Anterior cingulate cortex (tissue), 58 donors: Measurements from ENCODE around the gene GGCT.
A peak's percentile ranks its signal among the peaks of the same experiment; 100 is the strongest.
"Not testable (repeated sequence)": the region's sequence is repeated elsewhere in the genome, so short reads cannot be mapped to it uniquely, and the experiment has no call there.

Experiments
- DNase-seq, 58 donors: peaks; one replicate each; lab custom pipeline; 2025; lab: John Stamatoyannopoulos, UW

GGCT gene

DNA sequence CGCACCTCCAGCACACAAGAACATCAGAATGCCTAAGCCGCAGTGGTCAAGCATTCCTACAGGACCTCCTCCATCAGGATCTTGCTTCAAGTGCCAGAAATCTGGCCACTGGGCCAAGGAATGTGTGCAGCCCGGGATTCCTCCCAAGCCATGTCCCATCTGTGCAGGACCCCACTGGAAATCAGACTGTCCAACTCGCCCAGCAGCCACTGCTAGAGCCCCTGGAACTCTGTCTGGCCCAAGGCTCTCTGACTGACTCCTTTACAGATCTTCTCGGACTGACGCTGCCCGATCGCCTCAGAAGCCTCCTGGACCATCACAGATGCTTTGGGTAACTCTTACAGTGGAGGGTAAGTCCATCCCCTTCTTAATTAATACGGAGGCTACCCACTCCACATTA, 23.2 kb downstream of the GGCT start:
- not testable (repeated sequence) for DNase-seq

DNA sequence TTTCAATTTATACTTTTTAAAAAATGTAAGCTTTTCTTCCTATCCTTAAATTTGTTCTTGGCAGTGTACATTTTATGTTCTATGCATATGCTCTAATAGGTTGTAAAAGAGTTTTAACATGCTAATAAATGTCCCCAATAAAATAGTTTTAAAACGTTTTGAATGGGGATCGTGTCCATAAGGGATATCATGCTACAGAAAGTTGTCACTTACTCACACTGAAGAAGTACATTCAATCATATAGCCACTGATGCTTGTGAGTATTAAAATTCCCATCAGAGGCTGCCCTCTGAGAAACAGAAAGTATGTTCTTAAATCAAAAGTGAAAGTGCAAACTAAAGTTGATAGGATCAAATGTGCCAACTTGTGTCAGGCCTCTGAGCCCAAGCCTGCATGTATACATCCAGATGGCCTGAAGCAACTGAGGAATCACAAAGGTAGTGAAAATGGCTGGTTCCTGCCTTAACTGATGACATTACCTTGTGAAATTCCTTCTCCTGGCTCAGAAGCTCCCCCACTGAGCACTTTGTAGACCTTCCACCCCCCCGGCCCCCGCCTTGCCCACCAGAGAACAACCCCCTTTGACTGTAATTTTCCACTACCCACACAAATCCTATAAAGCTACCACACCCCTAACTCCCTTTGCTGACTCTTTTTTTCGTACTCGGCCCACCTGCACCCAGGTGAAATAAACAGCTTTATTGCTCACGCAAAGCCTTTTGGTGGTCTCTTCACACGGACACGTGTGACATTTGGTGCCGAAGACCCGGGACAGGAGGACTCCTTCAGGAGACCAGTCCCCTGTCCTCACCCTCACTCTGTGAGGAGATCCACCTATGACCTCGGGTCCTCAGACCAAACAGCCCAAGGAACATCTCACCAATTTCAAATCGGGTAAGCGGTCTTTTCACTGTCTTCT, 25.2 kb downstream of the GGCT start:
- no peak for DNase-seq

DNA sequence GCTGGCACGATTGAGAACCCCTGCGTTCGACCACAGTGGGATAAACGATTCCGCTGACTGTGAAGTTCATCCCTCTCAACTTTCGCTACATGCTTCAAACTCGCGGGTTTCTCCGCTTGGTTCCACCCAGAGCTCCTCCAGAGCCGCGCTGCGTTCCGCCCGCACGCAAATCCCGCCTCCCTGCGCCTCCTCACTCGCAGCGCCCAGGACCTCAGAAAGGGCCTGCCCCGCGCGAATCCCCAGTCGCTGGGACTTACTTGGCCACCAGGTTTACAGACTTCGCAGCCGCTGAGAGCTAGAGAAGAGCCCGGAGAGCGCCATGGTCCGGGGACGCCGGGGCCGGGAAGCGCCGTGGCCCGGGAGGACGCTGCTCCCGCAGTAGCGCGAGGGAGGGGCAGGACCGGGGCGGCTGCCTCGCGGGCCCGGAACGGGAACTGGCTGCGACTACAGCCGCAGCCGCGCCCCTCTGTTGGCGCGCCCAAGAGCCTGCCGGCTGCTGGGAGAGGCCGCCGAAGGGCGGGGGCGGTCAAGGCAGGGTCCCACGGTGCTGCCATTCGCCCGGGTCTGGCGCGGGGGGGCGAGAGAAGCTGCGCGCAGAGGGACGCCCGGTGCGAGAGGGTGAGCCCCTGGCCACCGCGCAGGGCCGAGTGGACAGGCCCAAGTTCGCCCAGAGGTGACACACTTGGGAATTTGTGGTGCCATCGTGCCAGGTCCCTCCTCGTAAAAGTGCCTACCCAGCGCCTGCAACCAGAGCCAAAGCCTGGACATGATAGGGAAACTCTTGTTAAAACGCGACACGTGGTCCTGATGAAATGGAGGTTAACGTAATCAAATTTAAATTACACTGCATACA, 26.1 kb downstream of the GGCT start, which contains the start of gene NOD1:
NOD1 (minus strand) TSS at position 436 of the 853 bp plus-strand sequence. CDS start 21,863 bp downstream, outside the sequence.
- peak in 51 of 58 donors; percentile 19 to 83 (median 57) for DNase-seq

DNA sequence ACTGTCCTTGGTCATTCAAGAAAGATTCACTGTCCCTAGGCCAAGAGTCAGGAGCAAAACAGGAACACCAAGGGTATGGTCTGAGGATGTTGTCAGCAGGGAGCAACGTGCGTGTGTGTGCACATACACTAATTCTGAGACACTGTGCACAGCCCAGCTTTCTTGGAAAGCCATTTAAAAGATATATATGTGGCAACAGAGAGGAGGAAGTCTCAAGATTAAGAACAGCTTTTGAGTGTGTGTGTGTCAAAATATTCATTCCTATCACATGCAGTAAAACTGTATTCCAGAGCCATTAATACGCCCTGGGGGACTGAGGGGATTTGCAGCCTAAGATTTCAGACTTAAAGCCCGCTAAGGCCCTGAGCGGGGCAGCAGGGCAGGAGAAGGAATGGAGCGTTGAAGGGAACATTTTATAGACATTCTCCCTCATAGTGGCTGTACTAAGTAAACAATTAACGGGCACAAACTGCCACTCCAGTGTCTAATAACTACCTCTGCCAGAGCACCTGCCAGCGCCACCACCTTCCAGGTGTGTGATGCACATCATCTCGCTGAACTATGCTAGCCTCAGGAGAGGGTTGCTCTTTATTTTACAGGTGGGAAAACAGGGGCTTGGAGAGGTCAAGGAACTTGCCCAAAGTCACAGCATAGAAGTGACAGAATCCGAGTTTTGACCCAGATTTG, 28.0 kb downstream of the GGCT start:
- no peak for DNase-seq

DNA sequence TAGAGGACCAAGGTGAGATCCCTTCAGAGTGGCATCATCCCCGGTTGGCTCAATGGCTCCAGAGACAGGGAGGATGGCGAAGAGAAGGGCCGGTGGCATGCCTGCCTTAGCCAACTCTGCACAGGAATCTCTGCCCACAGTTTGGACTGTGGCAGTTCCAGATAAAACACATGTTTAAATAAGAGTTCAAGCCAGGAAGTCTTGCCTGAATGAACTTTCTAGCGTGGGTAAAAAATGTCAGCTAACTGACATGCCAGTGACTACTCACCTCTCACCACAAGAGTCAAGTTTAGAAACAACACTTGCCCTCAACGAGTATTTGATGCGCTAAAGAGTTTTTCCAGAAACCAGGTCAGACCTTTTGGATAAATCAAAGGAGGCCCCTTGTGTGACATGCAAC, 29.0 kb downstream of the GGCT start:
- DNase-seq, result no peak

DNA sequence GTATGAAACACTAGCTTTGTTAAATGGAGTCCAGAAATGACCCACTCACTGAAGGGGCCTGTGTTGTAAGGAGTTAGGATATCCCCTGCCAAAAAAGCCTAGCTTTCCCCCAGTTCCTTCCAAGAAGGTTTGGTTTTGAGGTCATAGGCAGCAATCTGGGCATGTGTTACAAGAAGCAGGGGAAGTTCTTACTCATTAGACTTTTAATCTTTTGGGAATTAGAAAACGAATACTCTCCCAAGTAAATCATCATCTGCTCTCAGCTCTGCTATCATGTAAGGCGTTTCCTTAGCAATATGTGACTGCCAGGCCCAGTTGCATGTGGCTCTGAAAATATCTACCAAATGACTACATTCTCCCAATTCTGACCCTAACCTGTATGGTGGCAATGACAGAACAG, 29.7 kb downstream of the GGCT start:
- DNase-seq, result no peak

DNA sequence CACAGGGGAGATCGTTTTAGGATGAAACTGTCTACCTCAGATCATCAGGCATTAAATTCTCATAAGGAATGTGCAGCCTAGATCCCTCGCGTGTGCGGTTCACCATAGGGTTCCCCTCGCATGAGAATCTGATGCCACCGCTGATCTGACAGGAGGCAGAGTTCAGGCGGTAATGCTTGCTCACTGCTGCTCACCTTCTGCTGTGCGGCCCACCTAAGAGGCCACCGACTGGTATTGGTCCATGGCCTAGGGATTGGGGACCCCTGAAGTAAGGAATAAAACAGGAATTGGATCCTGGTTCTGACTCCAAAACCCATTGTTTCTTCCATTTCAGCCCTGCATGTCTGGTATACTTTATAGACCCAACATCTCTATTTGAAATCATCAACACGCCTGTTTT, 30.1 kb downstream of the GGCT start:
- DNase-seq, result no peak

DNA sequence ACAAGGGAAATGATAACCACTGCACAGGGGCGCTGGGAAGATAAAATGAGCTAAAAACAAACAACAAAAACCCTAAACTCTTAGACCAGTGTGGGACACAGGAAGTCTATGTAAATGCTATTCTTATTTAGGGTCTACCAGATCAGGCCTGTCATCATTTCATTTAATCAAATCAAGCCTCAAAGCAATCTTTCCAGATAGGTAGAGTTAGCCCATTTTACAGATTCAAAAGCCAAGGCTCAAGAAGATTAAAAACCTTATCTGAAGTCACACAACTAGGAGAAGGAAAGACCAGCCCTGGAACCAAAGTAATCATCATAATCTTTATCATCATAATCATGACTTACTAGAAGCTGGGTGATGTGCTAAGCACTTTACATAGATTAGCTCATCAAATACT, 30.7 kb downstream of the GGCT start:
- no peak for DNase-seq

DNA sequence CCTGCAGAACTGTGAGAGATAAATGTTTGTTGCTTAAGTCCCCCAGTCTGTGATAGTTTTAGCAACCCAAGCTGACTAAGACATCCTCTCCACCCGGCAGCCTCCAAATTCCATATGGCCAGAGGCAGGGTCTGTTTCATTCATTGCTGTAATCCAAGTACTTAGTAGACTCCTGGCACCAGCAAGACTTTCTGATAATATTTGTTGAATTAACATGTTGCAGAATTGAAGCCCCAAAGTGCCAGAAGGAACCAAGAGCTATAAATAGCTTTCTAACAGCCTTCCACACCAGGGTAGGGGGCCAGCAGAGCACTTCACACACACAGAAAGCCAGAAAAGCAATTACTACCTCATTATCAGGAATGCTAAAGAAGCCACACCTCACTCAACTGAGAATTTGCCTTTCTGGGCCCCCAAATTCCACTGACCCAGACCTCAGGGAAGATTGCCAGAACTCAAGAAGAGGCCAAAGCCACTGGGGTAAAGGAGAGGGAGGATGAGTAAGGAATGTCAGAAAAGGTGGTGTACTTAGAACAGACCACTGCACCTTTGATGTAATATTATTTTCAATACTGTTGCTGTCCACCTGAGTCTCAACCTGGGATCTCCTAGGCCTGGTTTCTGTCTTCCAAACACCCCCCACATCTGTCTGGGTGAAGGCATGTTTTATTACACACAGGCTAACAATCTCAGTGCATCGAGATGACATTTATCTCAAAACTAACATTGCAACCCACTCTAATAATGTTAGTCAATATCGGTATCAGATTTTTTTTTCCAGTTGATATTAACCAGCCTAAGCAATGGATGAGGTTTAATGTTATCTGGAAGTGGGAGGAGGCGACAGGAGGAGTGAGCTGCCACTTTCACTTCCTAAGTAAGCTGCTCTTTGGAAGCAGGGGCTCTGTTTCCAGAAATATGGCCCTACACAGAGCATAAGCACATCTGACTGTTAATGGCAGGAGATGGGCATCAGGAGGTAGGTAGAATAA, 31.5 kb downstream of the GGCT start:
- no peak for DNase-seq

DNA sequence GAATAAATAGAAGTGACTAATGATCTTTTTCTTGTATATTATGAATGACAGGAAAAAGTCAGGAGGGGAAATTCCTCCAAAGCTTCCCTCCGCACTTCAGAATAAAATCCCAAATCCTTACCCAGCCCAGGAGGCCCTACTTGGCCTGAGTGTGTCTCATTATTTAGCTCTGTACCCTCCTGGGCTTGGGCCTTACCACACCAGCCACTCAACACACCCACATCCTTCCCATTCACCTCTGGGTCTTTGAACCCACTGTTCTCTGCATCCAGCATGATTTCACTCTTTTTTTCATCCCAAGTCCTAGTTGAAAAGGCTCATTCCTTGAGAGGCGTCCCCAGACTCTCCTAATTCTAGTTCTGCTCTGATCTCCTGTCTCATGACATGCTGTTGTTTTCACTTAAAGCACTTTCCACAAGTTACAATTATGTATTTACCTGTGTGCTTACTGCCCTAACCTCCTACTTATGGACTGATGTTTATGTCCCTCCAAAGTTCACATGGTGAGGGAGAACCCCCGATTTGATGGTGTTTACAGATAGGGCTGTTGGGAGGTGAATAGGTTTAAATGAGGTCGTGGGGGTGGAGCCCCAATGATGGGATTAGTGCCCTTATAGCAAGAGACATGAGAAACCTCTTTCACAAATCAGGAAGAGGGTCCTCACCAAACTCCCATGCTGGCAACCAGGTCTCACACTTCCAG, 32.4 kb downstream of the GGCT start:
- no peak for DNase-seq

DNA sequence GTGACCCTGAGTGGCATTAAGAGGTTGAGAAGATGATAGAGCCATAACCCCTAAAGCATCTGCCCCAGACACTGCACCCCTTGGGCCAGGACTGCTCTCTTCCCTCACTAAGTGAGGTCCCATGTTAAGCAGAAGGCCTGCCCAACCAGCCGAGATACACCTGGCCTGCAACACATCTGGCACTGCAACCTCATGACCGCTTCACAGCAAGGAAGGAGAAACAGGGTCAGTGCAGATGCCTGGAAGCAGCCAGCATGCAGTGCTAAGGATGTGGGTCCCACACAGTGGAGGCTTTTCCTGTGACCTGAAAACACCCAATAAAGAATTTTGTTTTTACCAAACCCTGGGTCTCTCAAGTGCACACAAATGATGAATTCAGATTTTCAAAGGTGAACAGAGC, 33.4 kb downstream of the GGCT start:
- DNase-seq, result no peak

DNA sequence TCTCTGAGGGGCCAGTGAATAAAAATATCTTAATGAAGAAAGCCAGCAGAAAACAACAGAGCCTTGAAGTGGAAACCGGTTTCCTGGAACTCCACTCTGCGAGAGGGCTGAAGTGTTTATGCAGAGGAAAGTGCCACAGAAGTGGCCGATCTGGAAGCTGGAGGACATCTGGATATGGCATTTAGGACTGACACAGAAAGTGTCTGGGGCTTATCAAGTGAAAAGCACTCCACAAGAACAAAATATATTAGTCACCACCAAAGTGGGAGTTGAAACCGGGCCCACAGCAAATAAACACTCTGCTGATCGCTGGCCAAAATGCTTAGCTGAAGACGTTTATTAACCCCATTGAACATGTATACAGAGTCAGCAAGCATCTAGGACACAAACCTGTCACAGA, 33.9 kb downstream of the GGCT start:
- no peak for DNase-seq

DNA sequence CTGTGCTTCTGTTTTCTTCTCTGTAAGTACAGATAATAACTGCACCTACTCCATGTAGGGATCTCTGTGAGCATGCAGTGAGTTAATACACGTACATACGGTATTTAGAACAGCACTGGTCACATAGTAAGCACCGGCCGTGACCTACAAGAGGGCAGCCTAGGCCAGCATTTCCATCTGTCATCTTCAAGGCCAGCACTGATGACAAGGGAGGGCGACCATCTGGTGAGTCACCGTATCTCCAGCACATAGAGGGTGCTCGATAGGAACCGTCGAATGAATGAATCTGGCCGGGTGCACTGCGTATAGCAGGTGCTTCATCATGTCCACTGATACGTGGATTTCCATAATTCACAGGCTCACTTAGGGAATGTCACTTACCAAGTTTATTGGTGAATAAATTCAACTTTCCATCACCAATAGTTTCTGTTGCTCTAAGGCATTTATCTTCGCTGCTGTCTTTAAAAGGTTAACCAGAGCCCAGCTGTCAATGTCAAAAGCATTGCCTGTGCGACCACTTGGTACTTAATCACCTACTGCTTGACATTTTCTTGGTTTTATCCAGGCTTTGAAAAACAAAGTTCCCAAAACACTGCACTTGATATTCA, 34.4 kb downstream of the GGCT start:
- no peak for DNase-seq

DNA sequence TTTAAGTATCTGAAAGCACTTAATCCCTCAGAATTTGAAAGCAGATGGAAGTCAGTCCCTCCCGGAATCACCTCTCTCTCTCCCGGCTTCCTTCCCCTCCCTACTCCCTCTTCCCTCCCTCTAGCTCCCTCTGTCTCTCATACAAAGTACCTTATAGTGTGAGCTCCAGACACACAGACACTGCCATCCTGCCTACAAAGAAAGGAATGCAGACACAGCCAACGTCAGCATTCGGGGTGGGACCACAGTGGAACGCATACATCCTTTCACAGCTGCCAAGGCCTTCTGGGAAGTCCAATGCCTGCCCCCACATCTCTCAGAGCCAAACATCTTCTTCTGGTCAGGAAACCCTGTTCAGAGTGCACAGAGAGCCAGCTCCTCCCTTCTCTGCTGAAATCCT, 35.3 kb downstream of the GGCT start:
- peak in 20 of 58 donors; percentile 8 to 47 (median 23) for DNase-seq

DNA sequence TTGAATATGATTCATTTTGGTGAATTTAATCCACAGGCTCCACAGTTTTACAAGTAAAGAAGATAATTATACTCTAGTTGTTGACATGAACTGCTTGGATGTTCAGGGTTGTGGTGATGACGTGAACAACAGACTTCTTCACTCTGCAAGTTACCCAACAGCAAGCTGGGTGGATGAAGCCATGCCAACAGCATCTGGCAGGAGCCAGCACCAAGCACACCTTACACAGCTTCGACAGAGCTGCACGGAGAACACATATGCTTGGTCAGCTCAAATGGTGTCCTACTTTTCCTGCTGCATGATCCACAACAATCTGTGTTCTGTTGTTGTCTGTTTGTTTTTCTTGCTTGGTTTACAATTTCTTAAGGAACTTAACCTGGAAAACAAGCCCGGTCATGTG, 35.8 kb downstream of the GGCT start:
- DNase-seq, result no peak

DNA sequence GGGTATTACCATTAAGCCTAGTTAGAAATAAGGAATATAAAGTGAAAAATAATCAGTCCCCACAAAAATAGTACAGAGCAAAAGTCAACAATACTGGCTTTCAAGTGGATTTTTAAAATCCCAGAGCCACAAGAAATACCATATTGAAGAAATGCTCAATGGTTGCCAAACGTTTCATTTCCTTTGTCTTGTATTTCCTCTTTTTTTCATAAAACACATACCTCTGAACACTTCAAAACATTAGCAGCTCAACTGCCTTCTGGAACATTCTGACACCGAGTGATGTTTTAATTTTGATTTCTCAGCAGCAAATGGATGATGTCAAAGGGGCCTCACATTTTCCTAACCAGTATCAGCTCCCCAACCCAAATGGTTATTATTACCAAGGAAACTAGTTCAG, 36.6 kb downstream of the GGCT start:
- DNase-seq, result no peak

DNA sequence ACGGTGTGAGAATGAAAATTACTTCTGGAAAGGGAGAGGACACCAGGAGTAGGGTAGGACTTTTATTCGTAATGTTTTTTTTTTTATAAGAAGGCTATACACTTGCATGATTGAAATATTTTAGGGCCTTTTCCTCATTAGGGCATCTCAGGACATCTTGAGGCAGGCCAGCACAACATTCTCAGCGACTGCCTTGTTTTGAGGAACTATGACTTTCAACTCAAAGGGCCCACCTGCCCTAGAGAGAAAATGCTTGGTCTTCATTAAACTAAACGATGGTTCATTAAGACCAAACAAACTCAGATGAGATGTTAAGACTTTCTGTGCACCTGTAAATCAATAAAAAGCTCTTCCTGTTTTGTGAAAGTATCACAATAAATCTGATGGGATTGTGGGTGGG, 37.4 kb downstream of the GGCT start:
- no peak for DNase-seq

DNA sequence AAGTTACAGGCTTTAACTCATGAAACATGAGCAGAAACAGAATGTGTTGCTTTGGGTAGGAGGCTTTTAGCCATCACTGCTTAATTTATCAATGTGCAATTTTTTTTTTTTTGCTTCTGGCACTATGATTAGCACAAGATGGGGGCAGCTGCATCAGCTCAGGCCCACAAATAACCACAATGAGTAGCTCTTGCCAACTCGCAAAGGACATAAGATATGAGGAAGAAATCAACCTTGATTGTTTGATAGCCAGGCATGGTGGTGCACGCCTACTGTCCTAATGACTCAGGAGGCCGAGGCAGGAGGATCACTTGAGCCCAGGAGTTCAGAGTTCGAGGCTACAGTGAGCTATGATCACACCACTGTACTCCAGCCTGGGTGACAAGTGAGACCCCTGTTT, 38.4 kb downstream of the GGCT start:
- DNase-seq, result no peak

DNA sequence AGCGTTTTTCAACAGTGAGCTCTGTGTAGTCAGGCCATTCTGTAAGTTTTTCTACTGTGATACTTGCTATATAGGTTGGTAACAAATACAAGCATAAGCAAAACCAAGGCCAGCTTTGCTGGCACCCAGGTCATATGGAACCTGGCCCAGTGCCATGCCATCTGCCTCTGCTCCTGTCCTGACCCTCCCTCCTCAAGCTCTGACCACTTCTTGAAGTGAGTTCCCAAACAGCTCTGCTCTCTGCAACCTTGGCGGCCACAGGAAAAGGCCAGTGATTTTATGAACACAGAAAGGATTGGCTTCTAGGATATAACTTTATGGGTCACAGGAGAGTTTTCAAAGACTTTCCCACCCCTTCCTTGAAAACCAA, 38.8 kb downstream of the GGCT start:
- no peak for DNase-seq
